ENCODE results near the gene TK2.

Gene TK2

DNA sequence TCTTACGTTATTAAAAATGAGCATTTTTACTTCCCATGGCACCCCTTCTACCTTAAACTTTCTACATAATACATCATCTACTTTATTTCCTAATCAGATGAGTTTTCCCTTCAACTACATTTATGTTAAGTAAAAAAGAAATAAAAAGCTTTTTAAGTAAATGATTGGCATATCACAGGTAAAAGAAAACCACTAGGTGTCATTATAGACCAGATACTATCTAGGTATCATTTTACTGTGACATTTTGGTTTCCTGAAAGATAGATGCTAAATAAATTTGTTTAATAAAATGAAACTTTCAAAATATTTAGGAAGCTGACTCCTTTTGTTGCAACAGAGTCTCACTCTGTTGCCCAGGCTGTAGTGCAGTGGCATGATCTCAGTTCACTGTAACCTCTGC is 12.5 kb upstream of the TK2 start:
- in situ Hi-C loops (cut with HindIII; ENCODE audit: low pct_ligation_motif_present, low sequenced_read_pairs) = no loop called here
- Histone ChIP-seq H3K27me3 (replicated peaks) (no peaks in the 10 kb centered on the region), H3K4me3 (ENCODE audit: low read depth, low read length) (no peak overlapping the region), H3K36me3 (replicated peaks) (peaks cover 17% of the 10 kb centered on the region), H3K27ac (no peak overlapping the region)
- TF ChIP-seq CTCF (IDR thresholded peaks at IDR 0.05; ENCODE audit: low read depth, low read length, missing control alignments) = no peak
- DNase-seq = no peak

DNA sequence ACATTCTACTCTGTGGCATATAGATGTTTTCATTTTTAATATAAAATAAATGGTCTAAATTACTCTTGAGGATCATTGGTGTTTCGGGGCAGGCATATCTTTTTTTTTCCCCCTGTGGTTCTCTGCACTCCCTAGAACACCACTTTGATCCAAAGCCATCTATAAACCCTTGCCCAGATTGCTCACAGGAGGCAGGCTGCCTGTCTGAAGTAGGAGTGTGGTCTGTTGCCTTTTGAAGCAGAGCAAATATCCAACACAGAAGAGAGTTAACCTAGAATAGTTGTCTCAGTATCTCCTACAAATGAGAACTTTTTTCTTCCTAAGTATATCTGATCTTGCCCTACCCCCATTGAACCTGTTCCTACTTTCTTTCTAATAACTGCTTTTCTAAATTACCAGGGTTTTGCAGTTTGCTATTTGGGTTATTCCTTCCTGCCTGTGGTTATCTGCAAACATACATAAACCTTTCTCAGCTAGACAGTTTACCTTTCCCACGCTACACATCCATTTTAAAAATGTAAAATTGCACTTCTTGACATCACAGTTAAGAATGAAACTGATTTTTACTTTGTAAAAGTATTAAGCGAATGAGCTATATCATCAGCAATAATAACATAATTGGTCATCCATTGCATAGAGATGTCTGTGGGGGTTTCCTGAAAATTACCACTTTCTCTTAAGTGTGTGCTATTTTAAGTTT is 11.6 kb upstream of the TK2 start:
- no peak for TF ChIP-seq CTCF (IDR thresholded peaks at IDR 0.05; ENCODE audit: low read depth, low read length, missing control alignments)
- Histone ChIP-seq H3K27me3 (replicated peaks) (no peaks in the 10 kb centered on the region), H3K27ac (no peak overlapping the region), H3K4me3 (ENCODE audit: low read depth, low read length) (no peak overlapping the region), H3K36me3 (replicated peaks) (peaks cover 11% of the 10 kb centered on the region)
- in situ Hi-C loops (cut with HindIII; ENCODE audit: low pct_ligation_motif_present, low sequenced_read_pairs) = no loop called here
- no peak for DNase-seq

DNA sequence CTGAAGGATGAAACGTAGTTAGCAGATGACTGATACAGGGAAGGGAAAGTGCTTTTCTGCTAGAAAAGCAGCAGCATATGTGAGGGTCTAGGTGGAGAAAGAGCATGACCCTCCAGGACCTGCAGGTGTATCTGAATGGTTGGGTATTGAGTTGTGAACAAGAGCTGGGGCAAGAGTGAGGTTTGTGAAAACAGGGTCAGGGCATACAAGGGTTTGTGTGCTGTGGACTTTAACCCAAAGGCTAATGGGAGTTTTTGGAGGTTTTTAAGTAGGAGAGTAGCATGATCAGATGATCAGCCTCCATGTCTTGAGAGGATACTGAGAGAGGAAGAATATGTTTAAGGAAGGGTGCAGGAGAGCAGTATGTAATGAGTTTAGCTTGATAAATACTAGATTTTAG is 10.2 kb upstream of the TK2 start:
- H3K27me3 ChIP-seq (replicated peaks) = no peaks in the 10 kb centered on the region
- no peak for TF ChIP-seq CTCF (IDR thresholded peaks at IDR 0.05; ENCODE audit: low read depth, low read length, missing control alignments)
- no peak overlapping the region for H3K4me3 ChIP-seq (ENCODE audit: low read depth, low read length)
- H3K36me3 ChIP-seq (replicated peaks) = peaks cover 7% of the 10 kb centered on the region
- DNase-seq = no peak
- no peak overlapping the region for H3K27ac ChIP-seq
- in situ Hi-C loops (cut with HindIII; ENCODE audit: low pct_ligation_motif_present, low sequenced_read_pairs) = no loop called here

DNA sequence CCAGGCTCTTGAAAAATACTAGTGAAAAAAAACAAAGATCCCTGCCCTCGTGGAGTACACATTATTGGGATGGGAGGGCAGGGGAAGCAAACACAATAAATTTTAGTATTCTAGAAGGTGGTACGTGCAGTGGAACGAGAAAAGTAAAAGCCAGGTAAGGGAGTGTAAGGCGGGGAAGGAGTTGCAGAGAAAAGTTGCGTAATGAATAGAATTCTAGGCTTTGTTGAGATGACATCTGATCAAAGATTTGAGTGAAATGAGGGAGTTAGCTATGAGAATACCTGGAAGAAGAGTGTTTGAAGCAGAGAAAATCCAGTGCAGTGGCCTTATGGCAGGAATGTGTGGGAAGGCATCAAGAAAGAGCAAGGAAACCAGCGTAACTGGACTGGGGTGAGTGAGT is 4.6 kb upstream of the TK2 start:
- no peak overlapping the region for H3K27ac ChIP-seq
- in situ Hi-C loops (cut with HindIII; ENCODE audit: low pct_ligation_motif_present, low sequenced_read_pairs) = no loop called here
- H3K4me3 ChIP-seq (ENCODE audit: low read depth, low read length) = no peak overlapping the region
- H3K27me3 ChIP-seq (replicated peaks) = no peaks in the 10 kb centered on the region
- TF ChIP-seq CTCF (IDR thresholded peaks at IDR 0.05; ENCODE audit: low read depth, low read length, missing control alignments) = no peak
- DNase-seq = no peak
- H3K36me3 ChIP-seq (replicated peaks) = no peaks in the 10 kb centered on the region

- in situ Hi-C loops (cut with HindIII; ENCODE audit: low pct_ligation_motif_present, low sequenced_read_pairs) = no loop called here
- Histone ChIP-seq H3K27ac (no peak overlapping the region), H3K36me3 (replicated peaks) (no peaks in the 10 kb centered on the region), H3K4me3 (ENCODE audit: low read depth, low read length) (peak overlapping the region; percentile 71), H3K27me3 (replicated peaks) (no peaks in the 10 kb centered on the region)
- no peak for DNase-seq
- no peak for TF ChIP-seq CTCF (IDR thresholded peaks at IDR 0.05; ENCODE audit: low read depth, low read length, missing control alignments)
Measured at GRCh38 chr16:66554021-66554420, 4.1 kb upstream of the TK2 start.

DNA sequence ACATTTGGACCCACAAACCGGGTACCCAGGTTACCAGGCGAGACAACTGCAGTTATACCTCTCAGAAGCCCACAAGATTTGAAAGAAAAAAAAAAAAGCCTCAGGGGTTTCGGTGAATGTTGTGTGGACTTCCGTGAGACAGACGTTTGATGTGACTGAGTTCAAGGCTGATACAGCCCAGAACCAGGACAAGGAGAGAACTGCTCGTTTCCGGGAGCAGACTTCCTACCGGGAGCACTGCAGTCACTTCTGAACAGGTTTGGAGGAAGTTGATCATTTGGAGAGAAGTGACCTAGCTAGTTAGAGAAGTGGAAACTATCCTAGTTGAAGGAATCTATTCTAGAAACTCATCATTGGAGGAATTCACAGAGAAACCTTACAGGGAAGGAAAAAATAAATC is 3.3 kb upstream of the TK2 start:
- peak overlapping the region; percentile 71 for H3K4me3 ChIP-seq (ENCODE audit: low read depth, low read length)
- TF ChIP-seq CTCF (IDR thresholded peaks at IDR 0.05; ENCODE audit: low read depth, low read length, missing control alignments) = no peak
- H3K27ac ChIP-seq = no peak overlapping the region
- no peak for DNase-seq
- in situ Hi-C loops (cut with HindIII; ENCODE audit: low pct_ligation_motif_present, low sequenced_read_pairs) = no loop called here
- H3K36me3 ChIP-seq (replicated peaks) = no peaks in the 10 kb centered on the region
- H3K27me3 ChIP-seq (replicated peaks) = no peaks in the 10 kb centered on the region

Measured in brain microvascular endothelial cell (primary cell).